ENCODE results near the gene KSR1. TPM values are rescaled to one million over a fixed set of nuclear protein-coding genes. Genes with fewer than 3 reads are reported as not detected.

KSR1 gene
- total RNA-seq, 4 donors from 2014 or later: 26.6 to 64.4 (median 42.2) TPM

DNA sequence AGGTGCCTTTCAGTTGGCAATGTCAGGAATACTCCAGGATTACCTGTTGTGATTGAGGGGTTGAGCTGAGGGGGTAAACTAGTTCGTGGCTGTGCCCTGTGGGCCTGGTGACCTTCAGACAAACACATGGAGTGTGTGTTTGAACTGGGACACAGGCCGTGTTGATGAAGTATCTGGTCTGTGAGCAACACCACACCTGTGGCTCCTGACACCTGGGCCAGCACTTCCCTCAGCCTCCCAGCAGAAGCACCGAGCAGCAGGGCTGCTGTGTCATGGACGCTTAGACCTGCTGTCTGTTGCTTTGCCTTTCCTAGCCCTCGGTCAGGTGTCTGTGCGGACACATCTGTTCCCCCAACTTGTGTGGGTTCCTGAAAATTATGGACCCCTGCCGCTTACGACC, 82.9 kb downstream of the KSR1 start:
- Histone ChIP-seq H3K36me3 (no peaks in the 10 kb centered on the region), H3K27me3 (no peaks in the 10 kb centered on the region), H3K27ac (peak overlapping the region in 2 of 4 donors; percentile 80 to 84), H3K9me3 (no peaks in the 10 kb centered on the region), H3K4me1 (peaks cover 4 to 68% (median 14%) of the 10 kb centered on the region in 4 donors), H3K4me3 (no peak overlapping the region)
- DNase-seq: no peak
- no peak for TF ChIP-seq POLR2A (IDR thresholded peaks at IDR 0.05)
- TF ChIP-seq CTCF (IDR thresholded peaks at IDR 0.05): no peak

- no peak for DNase-seq
- peaks cover 11 to 61% (median 13%) of the 10 kb centered on the region in 4 donors for H3K4me1 ChIP-seq
Measured at GRCh38 chr17:27539794-27540317, 83.6 kb downstream of the KSR1 start.

DNA sequence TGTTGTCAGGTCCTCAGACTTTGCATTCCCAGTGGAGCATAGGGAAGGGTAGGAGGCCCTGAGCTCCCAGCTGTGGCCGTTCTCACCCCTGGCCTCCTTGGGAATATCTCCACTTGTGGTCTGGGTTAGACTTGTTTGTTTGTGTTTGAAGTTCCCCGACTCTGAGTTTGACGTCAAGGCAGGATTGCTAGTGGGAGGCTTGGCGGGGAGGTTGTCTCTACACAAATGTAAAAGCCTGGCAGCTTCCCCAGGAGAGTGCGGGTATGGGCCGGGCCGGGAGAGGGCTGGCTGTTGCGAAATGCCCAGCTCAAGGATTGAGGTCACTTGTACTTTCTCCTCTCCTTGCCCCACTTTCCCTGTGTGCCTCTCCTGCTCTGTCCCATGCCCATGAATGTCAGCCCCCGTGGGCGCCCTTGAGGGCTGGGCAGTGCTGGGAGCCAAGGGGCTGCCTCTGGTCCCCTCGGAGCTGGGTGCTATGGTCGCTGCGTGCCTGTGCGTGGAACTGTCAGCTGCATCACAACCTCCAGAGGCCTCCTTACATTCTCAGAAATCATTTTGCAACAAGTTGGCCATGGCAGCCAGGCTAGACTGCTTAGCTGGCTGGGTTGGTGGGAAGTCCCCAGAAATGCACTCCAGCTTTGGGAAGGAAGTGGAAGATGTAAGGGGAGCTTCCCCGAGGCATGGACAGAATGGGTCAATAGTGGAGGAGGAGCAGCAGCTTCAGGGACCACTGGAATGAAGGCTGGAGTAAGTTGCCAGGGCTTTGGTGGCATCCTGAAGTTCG, 84.3 kb downstream of the KSR1 start:
- H3K27me3 ChIP-seq: no peaks in the 10 kb centered on the region
- H3K36me3 ChIP-seq: no peaks in the 10 kb centered on the region
- H3K4me1 ChIP-seq: peaks cover 8 to 54% (median 19%) of the 10 kb centered on the region in 4 donors
- peak overlapping the region; percentile 51 to 84 (median 70) for H3K27ac ChIP-seq
- H3K9me3 ChIP-seq: no peaks in the 10 kb centered on the region
- no peak for TF ChIP-seq POLR2A (IDR thresholded peaks at IDR 0.05)
- TF ChIP-seq CTCF (IDR thresholded peaks at IDR 0.05): peak in 2 of 6 experiments; percentile 8 to 20
- DNase-seq: peak; percentile 40 to 91 (median 74)
- no peak overlapping the region for H3K4me3 ChIP-seq

More at GRCh38 chr17:27539794-27540317, 83.6 kb downstream of the KSR1 start:
- no peaks in the 10 kb centered on the region for H3K27me3 ChIP-seq
- H3K4me3 ChIP-seq: no peak overlapping the region
- no peaks in the 10 kb centered on the region for H3K36me3 ChIP-seq
- H3K9me3 ChIP-seq: no peaks in the 10 kb centered on the region
- TF ChIP-seq POLR2A (IDR thresholded peaks at IDR 0.05) (no peak), CTCF (IDR thresholded peaks at IDR 0.05) (no peak)
- H3K27ac ChIP-seq: peak overlapping the region in 3 of 4 donors; percentile 51 to 84 (median 80)

- H3K4me3 ChIP-seq: no peak overlapping the region
- H3K27ac ChIP-seq: peak overlapping the region in 2 of 4 donors; percentile 59 to 84
- TF ChIP-seq CTCF (IDR thresholded peaks at IDR 0.05) (no peak), POLR2A (IDR thresholded peaks at IDR 0.05) (no peak)
- no peaks in the 10 kb centered on the region for H3K9me3 ChIP-seq
- no peaks in the 10 kb centered on the region for H3K36me3 ChIP-seq
- no peak for DNase-seq
- no peaks in the 10 kb centered on the region for H3K27me3 ChIP-seq
- H3K4me1 ChIP-seq: peaks cover 8 to 44% (median 18%) of the 10 kb centered on the region in 4 donors
Measured at GRCh38 chr17:27541301-27542023, 85.2 kb downstream of the KSR1 start.

DNA sequence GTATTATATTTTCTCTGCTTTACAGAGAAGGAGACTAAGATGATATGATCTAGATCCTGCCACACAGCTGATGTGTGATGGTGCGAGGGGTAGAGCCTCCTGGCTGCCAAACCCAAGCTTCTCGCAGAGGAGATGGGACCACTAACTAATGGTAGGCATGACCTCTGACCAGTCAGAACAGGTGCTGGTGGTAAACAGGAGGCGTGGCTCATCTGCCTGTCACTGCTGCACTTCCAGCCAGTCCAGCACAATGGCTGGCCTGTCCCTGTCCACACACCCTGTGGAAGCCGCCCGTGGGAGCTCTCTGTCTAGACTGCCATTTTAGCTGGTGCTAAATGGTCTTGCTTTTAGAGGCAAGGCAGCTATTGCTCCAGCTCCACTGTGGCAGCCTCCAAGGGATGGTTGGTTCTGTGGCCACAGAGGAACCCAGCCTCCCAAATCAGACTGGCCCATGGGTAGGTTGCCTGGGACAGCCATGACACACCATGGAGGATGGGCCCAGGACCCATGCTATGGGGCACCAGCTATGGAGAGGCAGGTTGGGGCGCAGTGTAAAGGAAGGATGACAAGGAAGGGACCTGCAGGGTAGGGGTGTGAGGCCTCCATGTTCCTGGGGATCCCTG, 86.7 kb downstream of the KSR1 start:
- no peak for DNase-seq
- TF ChIP-seq POLR2A (IDR thresholded peaks at IDR 0.05) (no peak), CTCF (IDR thresholded peaks at IDR 0.05) (no peak)
- H3K36me3 ChIP-seq: no peaks in the 10 kb centered on the region
- H3K27ac ChIP-seq: peak overlapping the region in 2 of 4 donors; percentile 27 to 31
- H3K4me1 ChIP-seq: peaks cover 8 to 39% (median 18%) of the 10 kb centered on the region in 4 donors
- no peaks in the 10 kb centered on the region for H3K9me3 ChIP-seq
- no peak overlapping the region for H3K4me3 ChIP-seq
- no peaks in the 10 kb centered on the region for H3K27me3 ChIP-seq

Data from Peyer's patch (tissue), 4 donors.